DND-41 (cell line): ENCODE measurements around the gene TJP2.

Experiments used
- ATAC-seq: fragments of 200-7000 bp; cut with Tn5 transposase; 3 replicates; pipeline ENCODE4 v1.9.1; 2021; ENCODE audit warnings: low read depth; ENCODE audit not compliant: insufficient read depth
- DNase-seq: peaks from one replicate; pipeline ENCODE4 v3.0.0-alpha.2; 2020
- H2AFZ ChIP-seq: 2 replicates; pipeline ENCODE4 v1.6.0; 2012; ENCODE audit warnings: low read depth, low read length
- H3K27ac ChIP-seq: 2 replicates; pipeline ENCODE4 v1.5.1; 2012; ENCODE audit warnings: low read length, inconsistent platforms
- H3K27me3 ChIP-seq: fragments of 200-600 bp; sonication (generic); 2 replicates; pipeline ENCODE4 v1.6.0; 2012; ENCODE audit warnings: low read length, mild to moderate bottlenecking, inconsistent platforms; ENCODE audit not compliant: insufficient read depth, poor library complexity
- H3K36me3 ChIP-seq: 2 replicates; pipeline ENCODE4 v1.5.1; 2012; ENCODE audit warnings: low read length, inconsistent platforms; ENCODE audit not compliant: insufficient read depth
- H3K4me1 ChIP-seq: 2 replicates; pipeline ENCODE4 v1.5.1; 2012; ENCODE audit warnings: mild to moderate bottlenecking, low read length; ENCODE audit not compliant: insufficient read depth
- H3K4me2 ChIP-seq: 2 replicates; pipeline ENCODE4 v1.6.0; 2012; ENCODE audit warnings: mild to moderate bottlenecking, moderate library complexity, low read length, inconsistent platforms; ENCODE audit not compliant: insufficient read depth
- H3K4me3 ChIP-seq, 2 experiments: fragments of 200-600 bp in 1 of 2; shearing (Covaris generic) in 1 of 2; 2 replicates each; pipeline ENCODE4 v1.5.1; 2012 to 2016; ENCODE audit warnings: inconsistent platforms in 2 of 2, low read length in 2 of 2, mild to moderate bottlenecking in 2 of 2, low read depth in 1 of 2, moderate library complexity in 1 of 2
- H3K79me2 ChIP-seq: 2 replicates; pipeline ENCODE4 v1.6.0; 2012; ENCODE audit warnings: low read length, inconsistent platforms; ENCODE audit not compliant: insufficient read depth
- H3K9ac ChIP-seq: 2 replicates; pipeline ENCODE4 v1.6.0; 2012; ENCODE audit warnings: low read depth, mild to moderate bottlenecking, inconsistent platforms, low read length, moderate library complexity
- H3K9me3 ChIP-seq: 2 replicates; pipeline ENCODE4 v1.5.1; 2012; ENCODE audit warnings: low read length, moderate library complexity, mild to moderate bottlenecking, inconsistent platforms; ENCODE audit not compliant: insufficient read depth, severe bottlenecking
- H4K20me1 ChIP-seq: 2 replicates; pipeline ENCODE4 v1.6.0; 2012; ENCODE audit warnings: low read length; ENCODE audit not compliant: insufficient read depth
- EZH2 ChIP-seq: IDR thresholded peaks from 3 replicates; pipeline ENCODE4 v1.6.1; 2012; ENCODE audit warnings: borderline replicate concordance, low read depth, mild to moderate bottlenecking, moderate library complexity, low read length, inconsistent platforms; ENCODE audit not compliant: severe bottlenecking
- TF ChIP-seq, protein P1 (sequence below): IDR thresholded peaks from 2 replicates; pipeline ENCODE4 v1.5.1; 2012; ENCODE audit warnings: borderline replicate concordance, low read length, moderate library complexity, mild to moderate bottlenecking; ENCODE audit not compliant: poor library complexity, severe bottlenecking; ENCODE audit errors: extremely low read depth

The TJP2 gene

DNA sequence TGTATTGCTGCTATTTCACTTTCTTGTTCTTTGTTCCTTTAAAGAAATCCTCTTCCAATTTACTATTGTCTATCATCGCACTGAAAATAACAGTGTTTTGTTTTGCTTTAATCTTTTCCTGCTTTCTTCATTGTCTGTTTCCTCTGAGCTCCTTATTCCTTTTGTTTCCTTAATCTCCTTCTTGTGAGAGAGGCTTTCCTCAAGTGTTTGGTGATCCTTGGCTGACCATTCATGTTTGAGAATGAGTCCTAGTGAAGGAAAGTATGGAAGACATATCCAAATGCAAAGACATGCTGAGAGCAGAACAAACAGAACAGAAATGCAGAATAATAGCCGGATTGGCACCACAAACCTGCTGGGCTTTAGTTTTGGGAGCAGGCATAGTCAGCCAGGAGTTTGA, 108.9 kb downstream of the TJP2 start:
- ATAC-seq, result no peak
- TF ChIP-seq, protein P1, sequence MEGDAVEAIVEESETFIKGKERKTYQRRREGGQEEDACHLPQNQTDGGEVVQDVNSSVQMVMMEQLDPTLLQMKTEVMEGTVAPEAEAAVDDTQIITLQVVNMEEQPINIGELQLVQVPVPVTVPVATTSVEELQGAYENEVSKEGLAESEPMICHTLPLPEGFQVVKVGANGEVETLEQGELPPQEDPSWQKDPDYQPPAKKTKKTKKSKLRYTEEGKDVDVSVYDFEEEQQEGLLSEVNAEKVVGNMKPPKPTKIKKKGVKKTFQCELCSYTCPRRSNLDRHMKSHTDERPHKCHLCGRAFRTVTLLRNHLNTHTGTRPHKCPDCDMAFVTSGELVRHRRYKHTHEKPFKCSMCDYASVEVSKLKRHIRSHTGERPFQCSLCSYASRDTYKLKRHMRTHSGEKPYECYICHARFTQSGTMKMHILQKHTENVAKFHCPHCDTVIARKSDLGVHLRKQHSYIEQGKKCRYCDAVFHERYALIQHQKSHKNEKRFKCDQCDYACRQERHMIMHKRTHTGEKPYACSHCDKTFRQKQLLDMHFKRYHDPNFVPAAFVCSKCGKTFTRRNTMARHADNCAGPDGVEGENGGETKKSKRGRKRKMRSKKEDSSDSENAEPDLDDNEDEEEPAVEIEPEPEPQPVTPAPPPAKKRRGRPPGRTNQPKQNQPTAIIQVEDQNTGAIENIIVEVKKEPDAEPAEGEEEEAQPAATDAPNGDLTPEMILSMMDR, result no peak
- TF ChIP-seq EZH2, result no peak

DNA sequence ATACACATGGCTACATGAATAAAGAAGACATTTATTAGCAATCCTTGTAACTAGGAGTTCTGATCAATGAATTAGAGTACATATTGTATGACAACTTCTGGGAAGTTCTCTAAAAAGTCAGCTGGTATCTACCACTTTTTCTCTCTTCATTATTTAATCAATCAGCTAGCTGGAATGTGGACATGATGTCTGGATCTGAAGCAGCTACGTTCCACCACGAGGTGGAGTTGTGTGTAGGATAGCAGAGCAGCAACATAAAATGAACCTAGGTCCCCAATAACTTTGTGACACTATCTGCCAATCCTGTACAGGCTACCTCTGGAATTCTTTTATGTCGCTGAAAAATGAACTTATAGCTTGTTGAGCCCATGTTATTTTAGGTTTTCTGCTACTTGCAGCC, 118.0 kb downstream of the TJP2 start:
- H3K79me2 ChIP-seq, result no peaks in the 10 kb centered on the region
- TF ChIP-seq, protein P1, result no peak
- TF ChIP-seq EZH2, result no peak
- ATAC-seq (no peak), DNase-seq (no peak)
- no peaks in the 10 kb centered on the region for H3K36me3 ChIP-seq
- no peak overlapping the region for H3K4me2 ChIP-seq
- no peaks in the 10 kb centered on the region for H4K20me1 ChIP-seq
- H3K27ac ChIP-seq, result no peak overlapping the region
- no peak overlapping the region for H3K4me3 ChIP-seq
- no peaks in the 10 kb centered on the region for H3K27me3 ChIP-seq
- no peaks in the 10 kb centered on the region for H3K9me3 ChIP-seq
- no peaks in the 10 kb centered on the region for H3K4me1 ChIP-seq
- no peak overlapping the region for H3K9ac ChIP-seq
- no peak overlapping the region for H2AFZ ChIP-seq

More for the DNA sequence above, 108.9 kb downstream of the TJP2 start:
- Histone ChIP-seq H3K4me3 (no peak overlapping the region), H3K27me3 (no peaks in the 10 kb centered on the region), H3K79me2 (no peaks in the 10 kb centered on the region), H3K4me1 (no peaks in the 10 kb centered on the region), H4K20me1 (no peaks in the 10 kb centered on the region), H2AFZ (no peak overlapping the region), H3K9me3 (no peaks in the 10 kb centered on the region), H3K9ac (no peak overlapping the region), H3K36me3 (no peaks in the 10 kb centered on the region), H3K4me2 (no peak overlapping the region), H3K27ac (no peak overlapping the region)
- DNase-seq, result no peak

DNA sequence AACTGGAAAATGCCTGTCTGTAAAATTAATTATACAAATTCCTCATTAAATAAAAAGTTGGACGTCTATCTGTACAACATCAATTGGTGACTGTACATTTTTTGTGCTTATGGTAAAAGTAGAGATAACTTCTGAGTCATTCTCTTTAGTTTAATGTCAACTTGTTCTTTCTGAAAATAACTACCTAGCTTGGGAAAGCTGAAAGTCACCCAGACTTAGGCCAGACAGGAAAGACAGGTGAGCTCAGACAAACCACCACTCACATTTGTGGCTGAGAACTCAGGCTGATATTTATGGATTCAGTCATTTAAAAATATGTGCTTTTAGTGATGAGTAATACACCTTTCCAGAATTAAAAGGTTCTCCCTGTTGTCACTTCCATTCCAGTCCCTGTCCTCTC, 119.1 kb downstream of the TJP2 start:
- Histone ChIP-seq H3K4me1 (no peaks in the 10 kb centered on the region), H4K20me1 (no peaks in the 10 kb centered on the region), H3K27ac (no peak overlapping the region), H3K4me3 (no peak overlapping the region), H3K9ac (no peak overlapping the region), H3K9me3 (no peaks in the 10 kb centered on the region), H2AFZ (no peak overlapping the region), H3K36me3 (no peaks in the 10 kb centered on the region), H3K79me2 (no peaks in the 10 kb centered on the region), H3K4me2 (no peak overlapping the region), H3K27me3 (no peaks in the 10 kb centered on the region)
- TF ChIP-seq EZH2, result no peak
- TF ChIP-seq, protein P1, result no peak
- no peak for ATAC-seq
- DNase-seq, result no peak
